ENCODE measurements around the gene HABP4. TPM values are rescaled to one million over a fixed set of nuclear protein-coding genes. Genes with fewer than 3 reads are reported as not detected.
A peak's percentile ranks its signal among the peaks of the same experiment; 100 is the strongest.

Gene HABP4, protein sequence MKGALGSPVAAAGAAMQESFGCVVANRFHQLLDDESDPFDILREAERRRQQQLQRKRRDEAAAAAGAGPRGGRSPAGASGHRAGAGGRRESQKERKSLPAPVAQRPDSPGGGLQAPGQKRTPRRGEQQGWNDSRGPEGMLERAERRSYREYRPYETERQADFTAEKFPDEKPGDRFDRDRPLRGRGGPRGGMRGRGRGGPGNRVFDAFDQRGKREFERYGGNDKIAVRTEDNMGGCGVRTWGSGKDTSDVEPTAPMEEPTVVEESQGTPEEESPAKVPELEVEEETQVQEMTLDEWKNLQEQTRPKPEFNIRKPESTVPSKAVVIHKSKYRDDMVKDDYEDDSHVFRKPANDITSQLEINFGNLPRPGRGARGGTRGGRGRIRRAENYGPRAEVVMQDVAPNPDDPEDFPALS
- total RNA-seq = 8.5 TPM

GRCh38 chr9:96449845-96450612 lies at the start of gene HABP4:
Gene HABP4, plus strand, starts transcription at chr9:96450169. Its CDS starts 111 bp downstream, at chr9:96450280.
- peak; percentile 94 for DNase-seq

- DNase-seq = no peak
Observed at GRCh38 chr9:96408409-96409280, 41.3 kb upstream of the HABP4 start.

DNA sequence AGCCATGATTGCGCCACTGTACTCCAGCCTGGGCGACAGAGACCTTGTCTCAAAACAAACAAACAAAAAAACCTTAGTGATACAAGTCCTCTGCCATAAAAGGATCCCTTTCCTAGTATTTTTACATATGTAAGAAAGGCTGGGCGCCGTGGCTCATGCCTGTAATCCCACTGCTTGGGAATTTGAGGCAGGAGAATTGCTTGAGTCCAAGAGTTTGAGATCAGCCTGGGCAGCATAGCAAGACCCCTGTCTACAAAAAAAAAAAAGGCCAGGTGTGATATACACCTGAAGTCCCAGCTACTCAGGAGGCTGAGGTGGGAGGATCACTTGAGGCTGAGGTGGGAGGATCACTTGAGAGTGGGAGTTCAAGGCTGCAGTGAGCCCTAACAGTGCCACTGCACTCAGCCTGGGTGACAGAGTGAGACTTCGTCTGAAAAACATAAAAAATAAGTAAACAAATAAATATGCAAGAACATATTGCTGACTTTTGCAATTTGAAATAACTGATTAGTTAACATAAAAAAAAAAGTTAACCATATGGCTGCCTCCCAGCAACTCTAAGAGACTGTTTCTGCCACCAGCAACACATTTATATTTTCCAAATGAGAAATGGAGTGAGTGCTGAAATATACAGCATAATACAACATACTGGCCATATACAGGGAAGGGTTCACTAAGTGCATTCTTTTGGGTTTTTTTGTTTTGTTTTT lies 38.7 kb upstream of the HABP4 start:
- no peak for DNase-seq

GRCh38 chr9:96412174-96412913 lies 37.6 kb upstream of the HABP4 start:
- DNase-seq = no peak

GRCh38 chr9:96413302-96414221 lies 36.4 kb upstream of the HABP4 start:
- DNase-seq = no peak

DNA sequence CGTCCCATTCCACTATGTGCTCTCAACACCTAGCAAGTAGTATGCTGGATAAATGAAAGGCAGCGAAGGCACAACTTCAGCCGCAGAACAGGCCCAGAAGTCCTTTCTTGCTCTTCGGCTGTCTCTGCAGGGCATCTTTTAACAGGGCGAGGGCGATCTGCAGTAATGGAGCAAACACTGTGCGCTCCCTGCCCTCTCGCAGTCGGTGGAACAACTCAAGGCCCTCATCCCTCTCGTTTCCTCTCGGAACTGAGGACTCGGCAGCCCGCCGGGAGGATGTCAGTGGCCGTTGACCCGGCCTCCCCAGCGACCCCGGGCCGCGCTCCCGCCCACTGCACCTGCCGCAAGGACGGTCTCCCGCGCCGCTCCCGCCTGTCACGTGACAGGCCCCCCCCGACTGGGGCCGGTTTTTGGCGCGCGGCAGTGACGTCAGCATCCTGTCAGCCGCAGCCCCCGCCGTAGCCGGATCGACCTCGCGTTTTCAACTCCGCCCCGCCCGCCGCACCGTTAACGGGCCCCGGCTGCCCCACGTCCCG lies 32.9 kb upstream of the HABP4 start:
- peak; percentile 58 for DNase-seq

GRCh38 chr9:96417661-96418082 lies 32.3 kb upstream of the HABP4 start:
- no peak for DNase-seq

DNA sequence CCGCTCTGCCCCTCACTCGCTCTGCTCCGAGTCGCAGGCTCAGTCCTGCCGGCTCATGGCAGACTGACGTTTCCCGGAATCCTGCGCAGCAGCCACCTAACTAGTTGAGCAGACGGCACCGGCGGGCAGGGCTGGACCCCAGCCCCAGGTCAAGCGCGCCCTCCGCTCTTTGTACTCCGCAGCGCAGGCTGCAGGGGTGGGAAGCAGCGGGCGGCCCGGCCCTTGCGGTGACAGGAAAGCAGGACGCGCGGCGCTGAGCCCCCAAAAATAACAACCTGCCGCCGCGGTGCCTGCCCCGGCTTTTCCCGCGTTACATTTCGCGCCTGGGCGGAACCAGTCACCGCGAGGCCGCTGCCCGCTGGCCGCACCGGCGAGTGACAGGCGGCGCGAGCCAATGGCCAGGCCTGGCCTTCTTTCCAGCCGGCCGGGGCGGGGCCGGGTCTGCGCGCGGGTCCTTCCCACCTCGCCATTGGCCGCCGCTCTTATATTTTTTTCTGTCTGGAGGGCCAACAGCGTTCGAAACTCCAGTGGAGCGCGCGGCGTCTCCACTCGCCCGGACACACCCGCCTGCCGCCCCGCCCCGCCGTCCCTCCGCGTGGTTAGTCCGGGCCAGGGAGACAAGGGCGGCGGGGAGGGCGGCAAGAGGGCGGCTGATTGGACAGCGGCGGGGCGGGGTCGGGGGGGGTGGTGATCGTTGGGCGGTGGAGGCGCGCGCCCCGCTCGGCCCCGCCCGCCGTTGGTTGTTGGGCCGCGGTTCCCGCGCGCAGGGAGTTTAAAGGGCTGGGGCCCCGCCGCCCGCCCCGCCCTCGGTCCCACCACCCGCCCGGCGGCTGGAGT lies 31.7 kb upstream of the HABP4 start, which contains the start of gene ZNF367:
ZNF367 (minus strand) TSS at position 288 of the 837 bp plus-strand sequence. CDS start 338 bp downstream, outside the sequence.
- peak; percentile 97 for DNase-seq

DNA sequence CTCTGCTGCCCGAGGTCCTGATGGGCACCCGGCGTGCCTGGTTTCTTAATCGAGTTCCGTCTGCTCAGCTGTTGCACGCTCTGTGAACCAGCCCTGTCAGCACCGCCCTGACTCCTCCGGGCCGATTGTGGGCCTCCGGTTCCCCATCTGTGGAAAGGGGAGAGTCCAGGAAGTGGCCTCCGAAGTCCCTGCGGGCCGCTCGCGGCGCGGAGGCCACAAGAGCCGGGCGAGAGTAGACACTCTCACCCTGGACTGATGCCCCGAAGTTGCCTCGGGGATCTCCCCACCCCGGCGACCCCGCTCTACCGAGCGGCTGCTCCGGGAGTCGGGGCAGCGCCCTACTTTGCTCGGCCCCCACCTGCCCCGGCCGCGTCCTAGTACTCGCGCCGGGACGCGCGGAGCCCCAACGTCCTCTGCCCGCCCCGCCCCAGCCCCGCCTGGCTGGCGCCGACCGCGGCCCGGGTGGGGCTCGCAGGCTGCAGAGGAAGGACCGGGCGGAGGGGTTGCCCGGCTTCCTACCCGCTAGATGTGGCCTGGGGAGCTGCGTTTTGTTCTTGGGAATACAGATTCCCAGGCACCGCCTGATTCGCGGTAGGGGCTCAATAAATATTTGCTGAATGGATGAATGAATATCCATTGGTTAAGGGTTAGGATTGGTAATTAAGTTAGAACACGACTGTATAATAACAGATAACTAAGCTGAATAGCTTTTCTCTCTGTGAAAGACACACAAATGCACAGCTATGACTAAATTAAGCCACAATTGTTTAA lies 30.9 kb upstream of the HABP4 start:
- peak; percentile 33 for DNase-seq

- DNase-seq = no peak
Observed at GRCh38 chr9:96419691-96419969, 30.3 kb upstream of the HABP4 start.

DNA sequence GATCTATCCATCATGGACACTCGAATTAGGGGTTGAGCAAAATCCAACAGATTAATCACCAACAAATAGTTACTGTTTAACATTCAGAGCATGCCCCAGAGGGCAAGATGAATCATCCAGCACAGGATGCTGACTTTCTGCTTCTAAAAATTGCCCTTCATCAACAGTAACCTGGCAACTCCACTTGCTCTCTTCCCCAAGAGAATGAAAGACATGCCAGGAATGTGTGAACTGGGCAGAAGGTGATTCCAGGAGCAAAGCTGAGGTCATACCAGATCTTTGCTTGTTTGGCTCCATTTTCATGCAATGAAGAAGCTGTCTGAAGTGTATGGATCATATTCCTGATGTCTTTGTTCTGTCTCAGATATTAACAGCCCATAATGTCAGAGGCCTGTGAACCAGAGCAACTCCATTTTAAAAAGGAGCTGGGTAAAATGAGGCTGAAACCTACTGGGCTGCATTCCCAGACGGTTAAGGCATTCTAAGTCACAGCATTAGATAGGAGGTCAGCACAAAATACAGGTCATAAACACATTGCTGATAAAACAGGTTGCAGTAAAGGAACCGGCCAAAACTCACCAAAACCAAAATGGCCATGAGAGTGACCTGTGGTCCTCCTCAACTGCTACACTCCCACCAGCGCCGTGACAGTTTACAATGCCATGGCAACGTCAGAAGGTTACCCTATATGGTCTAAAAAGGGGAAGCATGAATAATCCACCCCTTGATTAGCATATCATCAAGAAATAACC lies 29.3 kb upstream of the HABP4 start:
- DNase-seq = peak; percentile 43

DNA sequence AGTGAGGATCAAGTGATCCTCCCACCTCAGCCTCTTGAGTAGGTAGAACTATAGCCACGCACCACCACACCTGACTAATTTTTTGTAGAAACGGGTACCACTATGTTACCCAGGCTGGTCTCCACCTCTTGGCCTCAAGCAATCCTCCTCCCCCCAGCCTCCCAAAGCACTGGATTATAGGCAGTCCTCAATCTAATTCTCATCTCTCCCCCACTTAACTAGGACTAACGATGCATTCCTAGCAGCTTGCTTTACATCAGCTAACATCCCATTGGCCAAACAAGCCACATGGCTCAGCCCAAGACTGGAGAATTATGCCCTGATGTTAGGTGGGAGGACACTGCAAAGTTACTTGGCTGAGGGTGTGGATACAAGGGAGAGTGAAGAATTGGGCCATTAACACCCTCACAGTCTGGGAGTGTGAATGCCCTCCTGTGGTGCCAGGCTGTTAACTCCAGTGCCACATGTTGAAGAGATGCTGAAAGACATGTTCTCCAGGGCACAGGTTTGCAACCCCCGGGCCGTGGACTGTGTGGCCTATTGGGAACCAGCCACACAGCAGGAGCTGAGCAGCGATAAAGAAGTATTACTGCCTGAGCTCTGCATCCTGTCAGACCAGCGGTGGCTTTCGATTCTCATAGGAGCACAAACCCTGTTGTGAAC lies 26.5 kb upstream of the HABP4 start:
- DNase-seq = no peak

GRCh38 chr9:96423985-96424336 lies 26.0 kb upstream of the HABP4 start:
- DNase-seq = no peak

GRCh38 chr9:96425500-96426169 lies 24.3 kb upstream of the HABP4 start:
- no peak for DNase-seq

DNA sequence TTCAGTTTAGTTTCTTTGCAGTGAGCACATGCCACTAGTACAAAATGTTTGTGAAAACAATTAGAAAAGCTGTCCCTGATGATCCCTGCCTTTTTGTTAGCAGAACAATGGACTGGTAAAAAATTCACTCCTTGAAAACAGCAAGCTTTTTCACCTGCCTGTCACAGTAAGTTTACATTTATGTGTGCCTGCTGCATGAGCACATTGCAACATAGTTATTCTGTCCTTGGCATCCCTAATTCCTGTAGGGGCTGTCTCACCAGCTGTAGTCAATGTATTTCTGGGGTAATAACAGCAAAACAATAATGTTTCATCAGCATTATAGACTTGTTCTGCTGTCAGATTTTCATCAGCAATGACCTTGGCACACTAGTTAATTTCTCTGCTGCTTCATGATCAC lies 20.2 kb upstream of the HABP4 start:
- no peak for DNase-seq

DNA sequence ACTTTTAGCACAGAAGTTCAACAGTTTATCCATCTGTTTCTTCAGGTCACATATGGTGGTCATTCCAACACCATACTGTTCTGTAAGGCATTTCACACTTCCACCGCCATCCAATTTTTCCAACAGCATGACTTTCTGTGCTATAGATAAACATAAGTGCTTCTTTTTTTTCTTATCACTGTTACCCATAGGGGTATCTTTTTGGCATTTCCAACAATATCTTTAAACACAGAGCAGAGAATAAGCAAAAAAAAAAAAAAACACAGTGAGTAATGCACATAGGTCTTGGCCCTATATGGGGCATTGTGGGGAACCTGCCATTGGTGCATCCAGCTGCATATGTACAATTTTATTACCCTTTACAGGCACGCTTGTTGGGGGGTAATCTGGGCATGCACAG lies 19.6 kb upstream of the HABP4 start:
- no peak for DNase-seq
